IMR-90 (cell line): ENCODE data around the gene RAB11FIP4. TPM values are rescaled to one million over a fixed set of nuclear protein-coding genes. Genes with fewer than 3 reads are reported as not detected.

ENCODE experiments used
- ATAC-seq: fragments of 200-7000 bp; cut with Tn5 transposase; 2 replicates; pipeline ENCODE4 v1.9.1; 2020; ENCODE audit warnings: low read depth, mild to moderate bottlenecking, moderate library complexity
- BruUV-seq: library from RNA; stranded (reverse); fragments of 400-500 nt; replicated peaks from 2 replicates; lab custom pipeline; 2021; lab: Mats Ljungman, UMichigan
- CTCF ChIA-PET: fragments of 300-600 bp; formaldehyde crosslinking; extraction: SDS; loops from one replicate; lab custom pipeline; 2021; ENCODE audit warnings: antibody characterized with exemption; lab: Yijun Ruan, JAX
- POLR2A ChIA-PET: fragments of 300-600 bp; sonication (Branson Sonifier 250); formaldehyde crosslinking; loops from one replicate; lab custom pipeline; 2022; ENCODE audit warnings: antibody characterized with exemption; ENCODE audit not compliant: unreplicated experiment; lab: Charles Lee
- DNase-seq: peaks from one replicate; pipeline ENCODE4 v3.0.0; 2013
- H2AFZ ChIP-seq: replicated peaks from 2 replicates; pipeline ENCODE3; 2013; ENCODE audit warnings: low read length, mild to moderate bottlenecking; ENCODE audit not compliant: poor library complexity
- H2AK5ac ChIP-seq: 2 replicates; pipeline ENCODE4 v1.6.1; 2013; ENCODE audit warnings: low read depth, low read length, inconsistent platforms
- H2AK9ac ChIP-seq: replicated peaks from 2 replicates; pipeline ENCODE3; 2013; ENCODE audit warnings: mild to moderate bottlenecking, low read depth, low read length, moderate library complexity; ENCODE audit not compliant: poor library complexity
- H2BK120ac ChIP-seq: 2 replicates; pipeline ENCODE4 v1.6.1; 2013; ENCODE audit warnings: low read depth, low read length, inconsistent platforms
- H2BK15ac ChIP-seq: 3 replicates; pipeline ENCODE4 v1.6.1; 2013; ENCODE audit warnings: low read depth, low read length, inconsistent platforms
- H2BK20ac ChIP-seq: 2 replicates; pipeline ENCODE4 v1.6.1; 2013; ENCODE audit warnings: low read depth, mild to moderate bottlenecking, inconsistent platforms, low read length, moderate library complexity
- H2BK5ac ChIP-seq: 2 replicates; pipeline ENCODE4 v1.6.1; 2013; ENCODE audit warnings: mild to moderate bottlenecking, low read depth, low read length, inconsistent platforms; ENCODE audit not compliant: poor library complexity, severe bottlenecking
- H3K14ac ChIP-seq: replicated peaks from 2 replicates; pipeline ENCODE4 v1.6.1; 2013; ENCODE audit warnings: low read depth, low read length, inconsistent platforms
- H3K18ac ChIP-seq: 2 replicates; pipeline ENCODE4 v1.6.1; 2013; ENCODE audit warnings: low read depth, low read length, control low read depth
- H3K23ac ChIP-seq: 2 replicates; pipeline ENCODE4 v1.6.1; 2013; ENCODE audit warnings: low read depth, low read length, inconsistent platforms
- H3K27ac ChIP-seq: 2 replicates; pipeline ENCODE4 v1.5.1; 2013; ENCODE audit warnings: mild to moderate bottlenecking, control low read depth, low read length; ENCODE audit not compliant: insufficient read depth
- H3K27me3 ChIP-seq: 2 replicates; pipeline ENCODE4 v1.6.1; 2013; ENCODE audit warnings: low read length; ENCODE audit not compliant: control insufficient read depth, insufficient read depth
- H3K36me3 ChIP-seq: 2 replicates; pipeline ENCODE4 v1.6.1; 2013; ENCODE audit warnings: low read length, mixed read lengths; ENCODE audit not compliant: control insufficient read depth, insufficient read depth
- H3K4ac ChIP-seq: 2 replicates; pipeline ENCODE4 v1.6.1; 2013; ENCODE audit warnings: low read depth, low read length, inconsistent platforms
- H3K4me1 ChIP-seq: 2 replicates; pipeline ENCODE4 v1.6.1; 2013; ENCODE audit warnings: low read length, mixed read lengths; ENCODE audit not compliant: control insufficient read depth, insufficient read depth
- H3K4me2 ChIP-seq: 2 replicates; pipeline ENCODE4 v1.6.1; 2013; ENCODE audit warnings: low read depth, mild to moderate bottlenecking, control low read depth, low read length, moderate library complexity
- H3K4me3 ChIP-seq: 2 replicates; pipeline ENCODE4 v1.5.1; 2013; ENCODE audit warnings: low read depth, mild to moderate bottlenecking, control low read depth, low read length, moderate library complexity; ENCODE audit not compliant: insufficient read depth
- H3K56ac ChIP-seq: 2 replicates; pipeline ENCODE4 v1.6.1; 2013; ENCODE audit warnings: low read length, inconsistent platforms; ENCODE audit not compliant: insufficient read depth; ENCODE audit errors: extremely low read depth
- H3K79me1 ChIP-seq, 2 experiments: 2 replicates each; pipeline ENCODE4 v1.6.1; 2013; ENCODE audit warnings: low read length in 2 of 2, inconsistent platforms in 1 of 2, low read depth in 1 of 2
- H3K9ac ChIP-seq: 2 replicates; pipeline ENCODE4 v1.6.1; 2013; ENCODE audit warnings: low read depth, low read length, control low read depth
- H3K9me1 ChIP-seq: 2 replicates; pipeline ENCODE4 v1.6.1; 2013; ENCODE audit warnings: low read length, inconsistent platforms; ENCODE audit not compliant: insufficient read depth
- H3K9me3 ChIP-seq: 2 replicates; pipeline ENCODE4 v1.6.1; 2013; ENCODE audit warnings: low read length; ENCODE audit not compliant: control insufficient read depth, insufficient read depth
- H4K20me1 ChIP-seq: 2 replicates; pipeline ENCODE4 v1.6.1; 2013; ENCODE audit warnings: low read length, inconsistent platforms; ENCODE audit not compliant: insufficient read depth
- H4K5ac ChIP-seq: 2 replicates; pipeline ENCODE4 v1.6.1; 2013; ENCODE audit warnings: mild to moderate bottlenecking, low read depth, low read length, control low read depth
- H4K8ac ChIP-seq, 2 experiments: 2 replicates each; pipeline ENCODE4 v1.6.1; 2013; ENCODE audit warnings: low read depth in 2 of 2, low read length in 2 of 2, control low read depth in 1 of 2, inconsistent platforms in 1 of 2
- H4K91ac ChIP-seq: 2 replicates; pipeline ENCODE4 v1.6.1; 2013; ENCODE audit warnings: low read depth, low read length, inconsistent platforms; ENCODE audit not compliant: insufficient read depth
- MAFK ChIP-seq: IDR thresholded peaks from 2 replicates; pipeline ENCODE4 v1.6.1; 2012; ENCODE audit warnings: low read depth, low read length, improper control_type of control experiment
- MXI1 ChIP-seq: IDR thresholded peaks from 2 replicates; pipeline ENCODE4 v1.6.1; 2012; ENCODE audit warnings: low read depth, mild to moderate bottlenecking, low read length, moderate library complexity, borderline replicate concordance
- NFE2L2 ChIP-seq: fragments of 150-350 bp; IDR thresholded peaks from 2 replicates; pipeline ENCODE4 v1.6.1; 2016; ENCODE audit warnings: low read depth, mild to moderate bottlenecking, low read length
- POLR2A ChIP-seq: IDR thresholded peaks from 2 replicates; pipeline ENCODE4 v1.6.1; 2012; ENCODE audit warnings: mild to moderate bottlenecking, low read depth, low read length
- RAD21 ChIP-seq: IDR thresholded peaks from 2 replicates; pipeline ENCODE4 v1.6.1; 2012; ENCODE audit warnings: low read length, improper control_type of control experiment
- RCOR1 ChIP-seq: IDR thresholded peaks from 2 replicates; pipeline ENCODE4 v1.6.1; 2012; ENCODE audit warnings: mild to moderate bottlenecking, low read length, improper control_type of control experiment; ENCODE audit not compliant: insufficient replicate concordance
- RFX5 ChIP-seq: IDR thresholded peaks from 2 replicates; pipeline ENCODE4 v1.8.0; 2012; ENCODE audit warnings: low read depth, mild to moderate bottlenecking, low read length, moderate library complexity
- SMC3 ChIP-seq: fragments of 150-350 bp; IDR thresholded peaks from 2 replicates; pipeline ENCODE4 v1.6.1; 2016; ENCODE audit warnings: low read depth, mild to moderate bottlenecking, antibody characterized with exemption, low read length, moderate library complexity
- WGBS, 2 experiments: methylation state at CpG; one replicate each; pipeline versions ENCODE4 v1.1.5 to v1.1.7; 2013; ENCODE audit warnings: missing lambda C conversion rate in 2 of 2; ENCODE audit not compliant: insufficient read length in 1 of 2; ENCODE audit errors: extremely low coverage in 2 of 2; 5-methylcytosine and 5-hydroxymethylcytosine counted together
- dilution Hi-C: fragments of 300-500 bp; cut with HindIII; formaldehyde crosslinking; loops from one replicate; pipeline ENCODE4 v1.14.3; 2018; ENCODE audit warnings: low sequenced_read_pairs; ENCODE audit not compliant: unreplicated experiment
- in situ Hi-C: fragments of 300-500 bp; cut with MboI; formaldehyde crosslinking; loops from 3 replicates; pipeline ENCODE4 v1.14.3; 2019; ENCODE audit warnings: low sequenced_read_pairs, inconsistent platforms, mixed read lengths
- intact Hi-C: fragments of 100-400 bp; cut with micrococcal nuclease; formaldehyde crosslinking; loops from 2 replicates; pipeline ENCODE4 v1.10.0; 2022
- polyA plus RNA-seq, 3 experiments: library from polyadenylated mRNA; depleted of rRNA; stranded (reverse); fragments of >200 nt; gene quantifications; 2 replicates each; pipeline ENCODE4 v1.2.3, GENCODE V29; 2012; ENCODE audit warnings: low replicate concordance in 1 of 3
- total RNA-seq: library from RNA; depleted of rRNA; stranded (reverse); fragments of >200 nt; gene quantifications from 2 replicates; pipeline ENCODE4 v1.2.3, GENCODE V29; 2012
- TF ChIP-seq, protein P1 (sequence below): conservative IDR thresholded peaks from 2 replicates; pipeline ENCODE4 v1.5.1; 2012; ENCODE audit warnings: mild to moderate bottlenecking, low read depth, low read length, improper control_type of control experiment

RAB11FIP4 gene
- total and polyA plus RNA-seq, 2 of the 4 experiments (the other 2 are of a cell fraction): 0.68 to 1.1 TPM

DNA sequence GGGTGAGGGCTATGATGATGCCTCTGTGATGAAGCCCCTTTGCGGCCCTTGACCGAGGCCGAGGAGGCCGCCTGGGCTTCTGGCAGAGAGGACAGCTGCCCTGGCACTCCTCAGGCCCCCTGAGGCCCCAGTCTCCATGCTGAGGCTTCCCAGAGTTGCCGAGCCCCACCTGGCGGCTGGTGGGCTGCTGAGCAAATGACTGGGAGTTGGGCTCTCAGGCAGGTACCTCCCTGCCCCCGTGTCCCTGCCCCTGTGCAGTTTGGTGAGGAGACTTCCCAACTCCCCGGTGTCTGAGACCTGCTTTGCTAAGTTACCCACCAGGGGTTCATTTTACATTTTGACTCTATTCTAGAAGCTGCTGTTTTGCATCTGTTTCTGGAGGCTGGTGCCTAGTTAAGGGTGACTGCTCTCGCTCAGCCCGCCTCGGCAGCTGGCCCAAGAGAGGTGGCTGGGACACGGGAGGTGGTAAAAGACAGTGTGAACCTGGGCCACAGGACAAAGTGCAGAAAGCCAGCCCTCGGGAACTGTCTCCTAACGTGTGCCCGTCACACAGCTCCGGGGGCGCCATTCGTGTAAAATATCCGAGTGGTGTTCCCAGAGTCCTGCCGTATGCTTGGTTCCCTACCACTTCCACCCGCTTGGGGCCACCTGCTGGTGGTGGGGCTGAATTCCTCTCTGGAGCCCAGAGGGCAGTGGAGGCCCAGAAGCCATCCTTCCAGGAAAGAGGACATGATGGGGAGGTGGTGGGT lies 134.5 kb downstream of the RAB11FIP4 start (continued):
- no peak for TF ChIP-seq RAD21
- no peak for TF ChIP-seq POLR2A
- TF ChIP-seq RFX5: no peak

DNA sequence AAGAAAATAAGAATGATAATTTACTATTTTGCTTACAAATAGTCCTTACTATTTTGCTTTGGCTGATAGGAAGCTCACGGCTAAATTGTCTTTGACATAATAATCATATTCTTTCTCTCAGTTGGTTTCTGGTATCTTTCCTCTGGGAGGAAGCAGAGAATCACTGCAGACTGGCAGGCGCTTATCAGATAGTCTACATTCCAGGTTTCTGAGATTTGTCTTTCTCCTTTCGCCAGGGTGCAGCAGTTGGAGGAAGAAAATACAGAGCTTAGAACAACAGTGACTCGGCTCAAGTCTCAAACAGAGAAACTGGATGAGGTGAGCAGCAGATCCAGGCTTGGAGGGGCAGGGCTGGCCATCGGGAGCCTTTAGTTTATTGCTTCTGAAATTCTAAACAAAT lies 136.1 kb downstream of the RAB11FIP4 start:
- 0 out of 2 replicates have a peak, but pooled peaks have one; percentile 29 for TF ChIP-seq SMC3
- TF ChIP-seq MXI1: no peak
- TF ChIP-seq, protein P1, sequence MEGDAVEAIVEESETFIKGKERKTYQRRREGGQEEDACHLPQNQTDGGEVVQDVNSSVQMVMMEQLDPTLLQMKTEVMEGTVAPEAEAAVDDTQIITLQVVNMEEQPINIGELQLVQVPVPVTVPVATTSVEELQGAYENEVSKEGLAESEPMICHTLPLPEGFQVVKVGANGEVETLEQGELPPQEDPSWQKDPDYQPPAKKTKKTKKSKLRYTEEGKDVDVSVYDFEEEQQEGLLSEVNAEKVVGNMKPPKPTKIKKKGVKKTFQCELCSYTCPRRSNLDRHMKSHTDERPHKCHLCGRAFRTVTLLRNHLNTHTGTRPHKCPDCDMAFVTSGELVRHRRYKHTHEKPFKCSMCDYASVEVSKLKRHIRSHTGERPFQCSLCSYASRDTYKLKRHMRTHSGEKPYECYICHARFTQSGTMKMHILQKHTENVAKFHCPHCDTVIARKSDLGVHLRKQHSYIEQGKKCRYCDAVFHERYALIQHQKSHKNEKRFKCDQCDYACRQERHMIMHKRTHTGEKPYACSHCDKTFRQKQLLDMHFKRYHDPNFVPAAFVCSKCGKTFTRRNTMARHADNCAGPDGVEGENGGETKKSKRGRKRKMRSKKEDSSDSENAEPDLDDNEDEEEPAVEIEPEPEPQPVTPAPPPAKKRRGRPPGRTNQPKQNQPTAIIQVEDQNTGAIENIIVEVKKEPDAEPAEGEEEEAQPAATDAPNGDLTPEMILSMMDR: no peak
- no peak for TF ChIP-seq MAFK
- TF ChIP-seq RCOR1: no peak
- TF ChIP-seq RAD21: peak; percentile 34
- TF ChIP-seq NFE2L2: no peak
- WGBS, 2 experiments: 50% methylated on average over 1 of the region's 5 CpGs; no CpG with 5 or more reads in 1 of the 2 experiments
- Histone ChIP-seq H3K4ac (no peak overlapping the region), H2AK9ac (no peak overlapping the region), H2BK15ac (no peak overlapping the region), H2AFZ (no peak overlapping the region), H4K5ac (no peak overlapping the region), H3K9me1 (no peaks in the 10 kb centered on the region), H3K27me3 (no peaks in the 10 kb centered on the region), H4K91ac (no peak overlapping the region), H3K4me1 (peaks cover 1% of the 10 kb centered on the region; the same call in 1 of the 2 replicates), H3K9me3 (no peaks in the 10 kb centered on the region; the same call in 1 of the 2 replicates), H2AK5ac (no peak overlapping the region), H3K4me2 (no peak overlapping the region), H2BK120ac (no peak overlapping the region), H3K27ac (no peak overlapping the region), H3K18ac (no peak overlapping the region), H4K20me1 (no peaks in the 10 kb centered on the region), H3K56ac (no peak overlapping the region), H3K36me3 (no peaks in the 10 kb centered on the region), H2BK5ac (no peak overlapping the region), H4K8ac (no peak overlapping the region), H3K23ac (no peak overlapping the region), H3K14ac (no peak overlapping the region), H2BK20ac (no peak overlapping the region), H3K4me3 (no peak overlapping the region), H3K79me1 (no peaks in the 10 kb centered on the region), H3K9ac (no peak overlapping the region)
- ATAC-seq: peak; percentile 27; the same call in 1 of the 2 replicates
- BruUV-seq: no TSS peak
- ChIA-PET CTCF (interaction anchor here (0.7 to 1.0 kb wide), 3 partner anchors 16 to 374 kb away, joined by 3 to 4 read pairs (median 3); partner anchors contain the start of gene UTP6), POLR2A (interaction anchor here (0.6 kb wide), 2 partner anchors 69 to 311 kb away, joined by 3 to 4 read pairs; no protein-coding TSS in a partner anchor)
- intact Hi-C loops: no loop called here
- in situ Hi-C loops: loop anchor here (5.0 kb wide), 1 partner anchor 85 kb away; no protein-coding TSS in a partner anchor
- dilution Hi-C loops: no loop called here
- peak; percentile 55 for DNase-seq
